ENCODE measurements around the gene FCF1.

DNA sequence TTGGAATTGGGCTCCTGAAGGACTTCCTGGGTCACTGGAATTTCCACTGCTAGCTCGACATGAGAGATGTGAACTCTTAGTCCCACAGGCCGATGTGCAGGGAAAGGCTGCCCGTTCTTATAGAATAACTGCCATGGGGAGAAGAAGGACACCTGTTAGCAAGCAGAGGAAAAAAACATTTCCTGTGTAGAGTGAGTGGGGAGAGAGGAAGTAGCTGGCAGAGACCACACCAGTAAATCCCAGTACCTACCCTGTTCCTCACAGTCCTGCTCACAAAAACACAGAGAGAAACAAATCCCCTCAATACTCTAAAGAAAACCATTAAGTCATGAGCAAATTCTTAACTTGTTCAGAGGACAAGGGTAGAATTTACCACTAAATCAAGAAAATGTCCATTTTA lies 29.5 kb upstream of the FCF1 start:
- TF ChIP-seq, protein P1, sequence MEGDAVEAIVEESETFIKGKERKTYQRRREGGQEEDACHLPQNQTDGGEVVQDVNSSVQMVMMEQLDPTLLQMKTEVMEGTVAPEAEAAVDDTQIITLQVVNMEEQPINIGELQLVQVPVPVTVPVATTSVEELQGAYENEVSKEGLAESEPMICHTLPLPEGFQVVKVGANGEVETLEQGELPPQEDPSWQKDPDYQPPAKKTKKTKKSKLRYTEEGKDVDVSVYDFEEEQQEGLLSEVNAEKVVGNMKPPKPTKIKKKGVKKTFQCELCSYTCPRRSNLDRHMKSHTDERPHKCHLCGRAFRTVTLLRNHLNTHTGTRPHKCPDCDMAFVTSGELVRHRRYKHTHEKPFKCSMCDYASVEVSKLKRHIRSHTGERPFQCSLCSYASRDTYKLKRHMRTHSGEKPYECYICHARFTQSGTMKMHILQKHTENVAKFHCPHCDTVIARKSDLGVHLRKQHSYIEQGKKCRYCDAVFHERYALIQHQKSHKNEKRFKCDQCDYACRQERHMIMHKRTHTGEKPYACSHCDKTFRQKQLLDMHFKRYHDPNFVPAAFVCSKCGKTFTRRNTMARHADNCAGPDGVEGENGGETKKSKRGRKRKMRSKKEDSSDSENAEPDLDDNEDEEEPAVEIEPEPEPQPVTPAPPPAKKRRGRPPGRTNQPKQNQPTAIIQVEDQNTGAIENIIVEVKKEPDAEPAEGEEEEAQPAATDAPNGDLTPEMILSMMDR (conservative IDR thresholded peaks at IDR 0.05; ENCODE audit: low read length), result no peak
- TF ChIP-seq EZH2phosphoT487 (IDR thresholded peaks at IDR 0.05; ENCODE audit: borderline replicate concordance), result no peak
